ENCODE data around the gene HBE1. TPM values are rescaled to one million over a fixed set of nuclear protein-coding genes. Genes with fewer than 3 reads are reported as not detected.
A peak's percentile ranks its signal among the peaks of the same experiment; 100 is the strongest.

The HBE1 gene
- total and polyA plus RNA-seq, 9 of the 15 experiments (the other 6 are each of a cell fraction or from before 2014, with no cell fraction given), result 612 to 10,250 (median 2,181) TPM

DNA sequence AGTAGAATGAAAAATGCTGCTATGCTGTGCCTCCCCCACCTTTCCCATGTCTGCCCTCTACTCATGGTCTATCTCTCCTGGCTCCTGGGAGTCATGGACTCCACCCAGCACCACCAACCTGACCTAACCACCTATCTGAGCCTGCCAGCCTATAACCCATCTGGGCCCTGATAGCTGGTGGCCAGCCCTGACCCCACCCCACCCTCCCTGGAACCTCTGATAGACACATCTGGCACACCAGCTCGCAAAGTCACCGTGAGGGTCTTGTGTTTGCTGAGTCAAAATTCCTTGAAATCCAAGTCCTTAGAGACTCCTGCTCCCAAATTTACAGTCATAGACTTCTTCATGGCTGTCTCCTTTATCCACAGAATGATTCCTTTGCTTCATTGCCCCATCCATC, 14.9 kb upstream of the HBE1 start (continued):
- TF ChIP-seq, protein P1, sequence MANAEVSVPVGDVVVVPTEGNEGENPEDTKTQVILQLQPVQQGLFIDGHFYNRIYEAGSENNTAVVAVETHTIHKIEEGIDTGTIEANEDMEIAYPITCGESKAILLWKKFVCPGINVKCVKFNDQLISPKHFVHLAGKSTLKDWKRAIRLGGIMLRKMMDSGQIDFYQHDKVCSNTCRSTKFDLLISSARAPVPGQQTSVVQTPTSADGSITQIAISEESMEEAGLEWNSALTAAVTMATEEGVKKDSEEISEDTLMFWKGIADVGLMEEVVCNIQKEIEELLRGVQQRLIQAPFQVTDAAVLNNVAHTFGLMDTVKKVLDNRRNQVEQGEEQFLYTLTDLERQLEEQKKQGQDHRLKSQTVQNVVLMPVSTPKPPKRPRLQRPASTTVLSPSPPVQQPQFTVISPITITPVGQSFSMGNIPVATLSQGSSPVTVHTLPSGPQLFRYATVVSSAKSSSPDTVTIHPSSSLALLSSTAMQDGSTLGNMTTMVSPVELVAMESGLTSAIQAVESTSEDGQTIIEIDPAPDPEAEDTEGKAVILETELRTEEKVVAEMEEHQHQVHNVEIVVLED (CRISPR knock-in tag; IDR thresholded peaks at IDR 0.05), result no peak
- TF ChIP-seq POLR2G (IDR thresholded peaks at IDR 0.05; ENCODE audit: low read depth, low read length) (no peak), PCBP2 (IDR thresholded peaks at IDR 0.05; ENCODE audit: low read depth, low read length, poor library complexity, severe bottlenecking) (no peak), RCOR1 (IDR thresholded peaks at IDR 0.05; ENCODE audit: borderline replicate concordance in 1 of 2, low read depth in 2 of 2, low read length in 2 of 2) (peak in 1 of 2 experiments; percentile 71; a peak in 3 of 4 replicates), ZNF197 (CRISPR knock-in tag; IDR thresholded peaks at IDR 0.05; ENCODE audit: low read depth) (no peak), SIN3A (IDR thresholded peaks at IDR 0.05; ENCODE audit: borderline replicate concordance in 2 of 2, control insufficient read depth in 1 of 2, low read depth in 2 of 2, low read length in 2 of 2) (no peak), FOXA1 (IDR thresholded peaks at IDR 0.05; ENCODE audit: borderline replicate concordance) (no peak), CBX2 (IDR thresholded peaks at IDR 0.05; ENCODE audit: insufficient read depth, low read length, poor library complexity, severe bottlenecking) (no peak), DPF2 (IDR thresholded peaks at IDR 0.05) (peak; percentile 73), PYGO2 (tag; IDR thresholded peaks at IDR 0.05) (no peak), ZC3H4 (CRISPR knock-in tag; IDR thresholded peaks at IDR 0.05; ENCODE audit: borderline replicate concordance) (no peak), ZFPM2 (CRISPR knock-in tag; IDR thresholded peaks at IDR 0.05) (no peak), ETV5 (CRISPR knock-in tag; IDR thresholded peaks at IDR 0.05; ENCODE audit: low read depth) (no peak), RBM22 (IDR thresholded peaks at IDR 0.05; ENCODE audit: low read depth, low read length, poor library complexity, severe bottlenecking) (no peak)
- TF ChIP-seq, protein P2, sequence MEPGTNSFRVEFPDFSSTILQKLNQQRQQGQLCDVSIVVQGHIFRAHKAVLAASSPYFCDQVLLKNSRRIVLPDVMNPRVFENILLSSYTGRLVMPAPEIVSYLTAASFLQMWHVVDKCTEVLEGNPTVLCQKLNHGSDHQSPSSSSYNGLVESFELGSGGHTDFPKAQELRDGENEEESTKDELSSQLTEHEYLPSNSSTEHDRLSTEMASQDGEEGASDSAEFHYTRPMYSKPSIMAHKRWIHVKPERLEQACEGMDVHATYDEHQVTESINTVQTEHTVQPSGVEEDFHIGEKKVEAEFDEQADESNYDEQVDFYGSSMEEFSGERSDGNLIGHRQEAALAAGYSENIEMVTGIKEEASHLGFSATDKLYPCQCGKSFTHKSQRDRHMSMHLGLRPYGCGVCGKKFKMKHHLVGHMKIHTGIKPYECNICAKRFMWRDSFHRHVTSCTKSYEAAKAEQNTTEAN (CRISPR knock-in tag; IDR thresholded peaks at IDR 0.05), result no peak
- TF ChIP-seq, protein P3, sequence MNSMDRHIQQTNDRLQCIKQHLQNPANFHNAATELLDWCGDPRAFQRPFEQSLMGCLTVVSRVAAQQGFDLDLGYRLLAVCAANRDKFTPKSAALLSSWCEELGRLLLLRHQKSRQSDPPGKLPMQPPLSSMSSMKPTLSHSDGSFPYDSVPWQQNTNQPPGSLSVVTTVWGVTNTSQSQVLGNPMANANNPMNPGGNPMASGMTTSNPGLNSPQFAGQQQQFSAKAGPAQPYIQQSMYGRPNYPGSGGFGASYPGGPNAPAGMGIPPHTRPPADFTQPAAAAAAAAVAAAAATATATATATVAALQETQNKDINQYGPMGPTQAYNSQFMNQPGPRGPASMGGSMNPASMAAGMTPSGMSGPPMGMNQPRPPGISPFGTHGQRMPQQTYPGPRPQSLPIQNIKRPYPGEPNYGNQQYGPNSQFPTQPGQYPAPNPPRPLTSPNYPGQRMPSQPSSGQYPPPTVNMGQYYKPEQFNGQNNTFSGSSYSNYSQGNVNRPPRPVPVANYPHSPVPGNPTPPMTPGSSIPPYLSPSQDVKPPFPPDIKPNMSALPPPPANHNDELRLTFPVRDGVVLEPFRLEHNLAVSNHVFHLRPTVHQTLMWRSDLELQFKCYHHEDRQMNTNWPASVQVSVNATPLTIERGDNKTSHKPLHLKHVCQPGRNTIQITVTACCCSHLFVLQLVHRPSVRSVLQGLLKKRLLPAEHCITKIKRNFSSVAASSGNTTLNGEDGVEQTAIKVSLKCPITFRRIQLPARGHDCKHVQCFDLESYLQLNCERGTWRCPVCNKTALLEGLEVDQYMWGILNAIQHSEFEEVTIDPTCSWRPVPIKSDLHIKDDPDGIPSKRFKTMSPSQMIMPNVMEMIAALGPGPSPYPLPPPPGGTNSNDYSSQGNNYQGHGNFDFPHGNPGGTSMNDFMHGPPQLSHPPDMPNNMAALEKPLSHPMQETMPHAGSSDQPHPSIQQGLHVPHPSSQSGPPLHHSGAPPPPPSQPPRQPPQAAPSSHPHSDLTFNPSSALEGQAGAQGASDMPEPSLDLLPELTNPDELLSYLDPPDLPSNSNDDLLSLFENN (IDR thresholded peaks at IDR 0.05; ENCODE audit: low read depth in 2 of 2, low read length in 2 of 2), result peak in 1 of 2 experiments; percentile 72; a peak in 2 of 4 replicates
- TF ChIP-seq, protein P4, sequence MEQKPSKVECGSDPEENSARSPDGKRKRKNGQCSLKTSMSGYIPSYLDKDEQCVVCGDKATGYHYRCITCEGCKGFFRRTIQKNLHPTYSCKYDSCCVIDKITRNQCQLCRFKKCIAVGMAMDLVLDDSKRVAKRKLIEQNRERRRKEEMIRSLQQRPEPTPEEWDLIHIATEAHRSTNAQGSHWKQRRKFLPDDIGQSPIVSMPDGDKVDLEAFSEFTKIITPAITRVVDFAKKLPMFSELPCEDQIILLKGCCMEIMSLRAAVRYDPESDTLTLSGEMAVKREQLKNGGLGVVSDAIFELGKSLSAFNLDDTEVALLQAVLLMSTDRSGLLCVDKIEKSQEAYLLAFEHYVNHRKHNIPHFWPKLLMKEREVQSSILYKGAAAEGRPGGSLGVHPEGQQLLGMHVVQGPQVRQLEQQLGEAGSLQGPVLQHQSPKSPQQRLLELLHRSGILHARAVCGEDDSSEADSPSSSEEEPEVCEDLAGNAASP (IDR thresholded peaks at IDR 0.05), result no peak
- TF ChIP-seq, protein P5, sequence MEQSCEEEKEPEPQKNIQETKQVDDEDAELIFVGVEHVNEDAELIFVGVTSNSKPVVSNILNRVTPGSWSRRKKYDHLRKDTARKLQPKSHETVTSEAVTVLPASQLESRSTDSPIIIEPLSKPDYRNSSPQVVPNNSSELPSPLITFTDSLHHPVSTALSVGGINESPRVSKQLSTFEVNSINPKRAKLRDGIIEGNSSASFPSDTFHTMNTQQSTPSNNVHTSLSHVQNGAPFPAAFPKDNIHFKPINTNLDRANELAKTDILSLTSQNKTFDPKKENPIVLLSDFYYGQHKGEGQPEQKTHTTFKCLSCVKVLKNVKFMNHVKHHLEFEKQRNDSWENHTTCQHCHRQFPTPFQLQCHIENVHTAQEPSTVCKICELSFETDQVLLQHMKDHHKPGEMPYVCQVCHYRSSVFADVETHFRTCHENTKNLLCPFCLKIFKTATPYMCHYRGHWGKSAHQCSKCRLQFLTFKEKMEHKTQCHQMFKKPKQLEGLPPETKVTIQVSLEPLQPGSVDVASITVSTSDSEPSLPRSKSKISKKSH (CRISPR knock-in tag; IDR thresholded peaks at IDR 0.05), result no peak

All from K562 (cell line).